Measurements from ENCODE around the gene TBX2. TPM values are rescaled to one million over a fixed set of nuclear protein-coding genes. Genes with fewer than 3 reads are reported as not detected.

The TBX2 gene
- total RNA-seq, 1 experiment from 2014 or later = 6.2 TPM

- in situ Hi-C loops (cut with HindIII; ENCODE audit: low sequenced_read_pairs) = no loop called here
- peak; percentile 8 for DNase-seq (ENCODE audit: low spot score)
Measured at GRCh38 chr17:61410141-61411010, 10.7 kb downstream of the TBX2 start.

- in situ Hi-C loops (cut with HindIII; ENCODE audit: low sequenced_read_pairs) = no loop called here
- no peak for DNase-seq (ENCODE audit: low spot score)
Measured at GRCh38 chr17:61411011-61411260, 11.3 kb downstream of the TBX2 start.

- no peak for DNase-seq (ENCODE audit: low spot score)
- in situ Hi-C loops (cut with HindIII; ENCODE audit: low sequenced_read_pairs) = no loop called here
Measured at GRCh38 chr17:61411261-61412142, 11.9 kb downstream of the TBX2 start.

- DNase-seq (ENCODE audit: low spot score) = peak; percentile 43
- in situ Hi-C loops (cut with HindIII; ENCODE audit: low sequenced_read_pairs) = no loop called here
Measured at GRCh38 chr17:61412143-61412859, 12.7 kb downstream of the TBX2 start.

GRCh38 chr17:61412860-61413660 is 13.4 kb downstream of the TBX2 start:
- in situ Hi-C loops (cut with HindIII; ENCODE audit: low sequenced_read_pairs) = no loop called here
- DNase-seq (ENCODE audit: low spot score) = no peak

GRCh38 chr17:61413661-61414126 is 14.1 kb downstream of the TBX2 start:
- in situ Hi-C loops (cut with HindIII; ENCODE audit: low sequenced_read_pairs) = no loop called here
- DNase-seq (ENCODE audit: low spot score) = no peak

GRCh38 chr17:61414141-61414935 is 14.7 kb downstream of the TBX2 start:
- in situ Hi-C loops (cut with HindIII; ENCODE audit: low sequenced_read_pairs) = no loop called here
- DNase-seq (ENCODE audit: low spot score) = no peak

GRCh38 chr17:61414936-61415251 is 15.3 kb downstream of the TBX2 start:
- no peak for DNase-seq (ENCODE audit: low spot score)
- in situ Hi-C loops (cut with HindIII; ENCODE audit: low sequenced_read_pairs) = no loop called here

- DNase-seq (ENCODE audit: low spot score) = no peak
- in situ Hi-C loops (cut with HindIII; ENCODE audit: low sequenced_read_pairs) = no loop called here
Measured at GRCh38 chr17:61415374-61416210, 15.9 kb downstream of the TBX2 start.

- DNase-seq (ENCODE audit: low spot score) = no peak
- in situ Hi-C loops (cut with HindIII; ENCODE audit: low sequenced_read_pairs) = no loop called here
Measured at GRCh38 chr17:61416211-61416539, 16.5 kb downstream of the TBX2 start.

- peak; percentile 65 for DNase-seq (ENCODE audit: low spot score)
- in situ Hi-C loops (cut with HindIII; ENCODE audit: low sequenced_read_pairs) = no loop called here
Measured at GRCh38 chr17:61416540-61417363, 17.1 kb downstream of the TBX2 start.

- in situ Hi-C loops (cut with HindIII; ENCODE audit: low sequenced_read_pairs) = no loop called here
- DNase-seq (ENCODE audit: low spot score) = no peak
Measured at GRCh38 chr17:61418449-61418848, 18.8 kb downstream of the TBX2 start.

GRCh38 chr17:61419496-61420046 is 19.9 kb downstream of the TBX2 start:
- in situ Hi-C loops (cut with HindIII; ENCODE audit: low sequenced_read_pairs) = no loop called here
- no peak for DNase-seq (ENCODE audit: low spot score)

GRCh38 chr17:61420052-61420451 is 20.4 kb downstream of the TBX2 start:
- in situ Hi-C loops (cut with HindIII; ENCODE audit: low sequenced_read_pairs) = no loop called here

GRCh38 chr17:61420745-61421398 is 21.2 kb downstream of the TBX2 start:
- no peak for DNase-seq (ENCODE audit: low spot score)
- in situ Hi-C loops (cut with HindIII; ENCODE audit: low sequenced_read_pairs) = no loop called here

More at GRCh38 chr17:61420052-61420451, 20.4 kb downstream of the TBX2 start:
- no peak for DNase-seq (ENCODE audit: low spot score)

GRCh38 chr17:61421460-61421859 is 21.8 kb downstream of the TBX2 start:
- no peak for DNase-seq (ENCODE audit: low spot score)
- in situ Hi-C loops (cut with HindIII; ENCODE audit: low sequenced_read_pairs) = no loop called here

Data from G401 (cell line).